Hypothalamus (tissue), 51 donors: Measurements from ENCODE around the gene KCNQ1.
"Not testable (repeated sequence)": the region's sequence is repeated elsewhere in the genome, so short reads cannot be mapped to it uniquely, and the experiment has no call there.

ENCODE experiments used
- DNase-seq, 51 donors: peaks; one replicate each; lab custom pipeline; 2025; lab: John Stamatoyannopoulos, UW

Gene KCNQ1

DNA sequence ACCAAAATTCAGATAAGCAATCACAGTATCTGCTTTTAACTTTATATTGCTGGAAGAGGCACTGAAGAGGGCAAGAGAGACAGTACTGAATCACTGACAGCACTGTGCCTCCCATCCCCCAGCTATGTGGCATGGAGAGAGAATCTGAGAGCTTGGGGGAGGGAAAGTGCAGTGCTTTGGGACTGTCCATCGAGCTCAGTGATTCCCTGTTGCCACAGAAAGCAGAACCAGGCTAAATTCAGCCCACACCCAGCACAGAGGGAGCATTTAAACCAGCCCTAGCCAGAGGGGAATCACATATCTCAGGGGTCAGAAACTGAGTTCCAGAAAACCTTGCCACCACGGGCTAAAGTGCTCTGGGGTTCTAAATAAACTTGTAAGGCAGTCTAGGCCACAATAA is 44.3 kb downstream of the KCNQ1 start:
- DNase-seq = no peak

DNA sequence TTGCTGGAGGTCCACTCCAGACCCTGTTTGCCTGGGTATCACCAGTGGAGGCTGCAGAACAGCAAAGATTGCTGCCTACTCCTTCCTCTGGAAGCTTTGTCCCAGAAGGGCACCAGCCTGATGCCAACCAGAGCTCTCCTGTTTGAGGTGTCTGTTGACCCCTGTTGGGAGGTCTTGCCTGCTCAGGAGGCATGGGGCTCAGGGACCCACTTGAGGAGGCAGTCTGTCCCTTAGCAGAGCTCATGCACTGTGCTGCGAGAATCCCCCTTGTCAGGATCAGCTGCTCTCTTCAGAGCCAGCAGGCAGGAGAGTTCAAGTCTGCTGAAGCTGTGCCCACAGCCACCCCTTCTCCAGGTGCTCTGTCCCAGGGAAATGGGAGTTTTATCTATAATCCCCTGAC is 53.1 kb downstream of the KCNQ1 start:
- DNase-seq = not testable (repeated sequence)

DNA sequence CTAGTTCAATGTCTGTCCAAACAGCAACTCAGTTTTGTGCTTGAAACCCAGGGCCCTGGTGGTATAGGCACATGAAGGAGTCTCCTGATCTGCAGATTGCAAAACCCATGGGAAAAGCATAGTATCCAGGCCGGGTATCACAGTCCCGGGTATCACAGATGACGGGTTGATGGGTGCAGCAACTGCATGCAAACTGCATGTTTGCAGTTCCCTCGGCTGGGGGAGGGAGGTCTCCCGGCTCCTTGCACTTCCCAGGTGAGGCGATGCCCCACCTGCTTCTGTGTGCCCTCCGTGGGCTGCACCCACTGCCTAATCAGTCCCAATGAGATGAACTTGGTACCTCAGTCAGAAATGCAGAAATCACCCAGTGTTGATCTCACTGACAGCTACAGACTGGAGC is 53.9 kb downstream of the KCNQ1 start:
- no peak for DNase-seq

DNA sequence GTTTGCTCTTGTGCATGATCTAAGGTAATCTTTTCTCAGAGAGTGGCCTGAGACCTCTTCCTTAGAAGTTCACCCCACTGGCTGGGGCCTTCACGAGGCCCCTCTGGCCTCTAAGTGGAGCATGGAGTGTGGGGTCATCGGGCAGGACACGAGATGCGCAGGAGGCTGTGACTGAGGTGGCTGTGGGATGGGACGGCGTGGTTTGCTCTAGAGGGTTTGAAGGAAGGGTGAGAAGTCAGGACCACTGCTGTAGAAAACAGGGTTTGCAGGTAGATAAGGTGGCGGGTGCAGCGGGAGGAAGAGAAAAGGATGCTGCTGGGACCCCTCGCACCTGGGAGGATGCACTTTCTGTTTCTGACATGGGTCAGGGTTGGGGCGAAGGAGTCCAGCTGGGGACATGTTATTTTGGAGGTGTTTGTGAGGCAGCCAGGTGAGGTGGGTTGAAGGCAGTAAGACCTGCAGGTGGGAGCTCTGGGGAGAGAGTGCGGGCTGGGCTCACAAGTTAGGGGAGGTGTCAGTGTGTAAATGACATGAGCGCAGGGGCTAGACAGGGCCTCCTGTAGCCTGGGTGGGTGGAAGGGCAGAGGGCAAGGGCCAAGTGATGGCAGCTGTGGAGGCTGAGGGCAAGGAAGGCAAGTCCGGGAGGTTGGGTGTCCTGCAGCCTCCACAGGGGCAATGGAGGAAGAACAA is 62.5 kb downstream of the KCNQ1 start:
- DNase-seq = no peak

DNA sequence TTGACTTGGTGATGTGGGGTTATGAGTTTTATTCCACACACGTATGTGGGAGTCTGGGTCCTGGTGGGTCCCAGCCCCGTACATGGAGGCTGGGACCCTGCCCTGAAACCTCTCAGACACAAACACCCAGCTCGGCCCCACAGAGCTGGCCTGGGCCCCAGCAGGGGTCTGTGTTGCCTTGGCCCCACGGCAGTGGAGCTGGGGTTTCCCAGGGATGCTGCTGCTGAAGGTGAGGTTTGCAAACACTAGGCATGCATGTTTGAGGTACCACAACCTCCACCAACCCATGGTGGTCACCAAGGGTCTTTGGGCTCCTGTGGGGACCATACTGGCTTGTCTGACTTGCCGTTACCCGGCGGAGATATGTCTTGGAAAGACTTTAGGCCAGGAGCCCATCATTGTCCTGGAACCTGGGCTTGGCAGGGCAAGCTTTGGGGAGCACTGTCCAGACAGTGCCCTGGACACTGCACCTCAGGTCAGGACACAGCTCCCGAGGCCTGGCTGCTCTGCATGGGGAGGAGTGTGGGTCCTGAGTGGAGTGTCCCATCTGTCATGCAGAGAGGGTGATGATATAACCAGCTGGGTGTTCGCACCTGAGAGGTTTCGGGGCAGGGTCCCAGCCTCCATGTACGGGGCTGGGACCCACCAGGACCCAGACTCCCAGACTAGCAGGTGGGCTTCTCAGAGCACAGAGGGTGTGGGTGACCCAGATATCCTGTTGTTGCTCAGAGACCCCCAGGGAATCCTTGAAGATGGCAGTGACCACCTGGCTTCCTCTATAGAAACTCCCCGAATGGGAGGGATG is 63.3 kb downstream of the KCNQ1 start:
- no peak for DNase-seq

DNA sequence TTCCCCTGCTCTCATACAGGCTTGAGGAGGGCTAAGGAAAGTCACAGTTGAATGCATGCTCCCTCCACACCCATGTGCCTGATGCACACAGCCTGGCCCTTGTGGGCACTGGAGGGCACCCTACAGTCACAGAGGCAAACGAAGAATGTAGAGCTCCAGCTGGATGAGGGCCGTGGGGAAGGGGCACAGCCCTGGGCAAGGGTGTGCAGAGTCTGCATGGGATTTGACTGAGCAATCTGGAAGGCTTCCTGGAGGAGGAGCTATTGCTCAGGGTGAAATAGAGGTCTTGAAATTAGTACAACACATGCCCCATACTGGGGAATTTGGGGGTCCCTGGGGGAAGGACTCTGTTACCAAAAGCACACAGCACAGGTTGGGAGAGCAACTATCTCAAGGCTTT is 64.0 kb downstream of the KCNQ1 start:
- no peak for DNase-seq

DNA sequence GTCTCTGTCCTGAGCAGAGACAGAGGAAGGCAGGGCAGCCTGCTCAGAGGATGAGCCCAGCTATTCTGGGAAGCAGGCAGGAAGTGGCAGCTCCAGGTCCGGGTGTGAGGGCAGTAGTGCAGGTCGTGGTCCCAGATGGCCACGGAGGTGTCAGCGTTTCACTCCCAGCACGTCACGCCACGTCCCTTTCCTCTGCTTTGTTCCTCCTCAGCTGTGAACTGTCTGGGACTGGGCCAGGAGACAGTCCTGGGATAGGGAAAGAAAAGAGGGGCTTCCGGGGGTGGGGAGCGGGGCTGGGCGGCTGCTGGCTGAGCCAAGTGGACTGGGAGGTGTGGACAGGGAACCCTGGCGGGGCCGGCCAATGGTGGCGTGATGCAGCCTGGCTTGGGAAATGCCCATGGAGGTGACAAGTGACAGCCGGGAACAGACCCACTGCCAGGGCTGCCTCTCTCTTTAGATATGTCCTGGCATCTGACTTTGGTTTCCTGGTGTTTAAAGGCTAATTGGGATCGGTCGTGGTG is 64.7 kb downstream of the KCNQ1 start:
- DNase-seq = no peak

DNA sequence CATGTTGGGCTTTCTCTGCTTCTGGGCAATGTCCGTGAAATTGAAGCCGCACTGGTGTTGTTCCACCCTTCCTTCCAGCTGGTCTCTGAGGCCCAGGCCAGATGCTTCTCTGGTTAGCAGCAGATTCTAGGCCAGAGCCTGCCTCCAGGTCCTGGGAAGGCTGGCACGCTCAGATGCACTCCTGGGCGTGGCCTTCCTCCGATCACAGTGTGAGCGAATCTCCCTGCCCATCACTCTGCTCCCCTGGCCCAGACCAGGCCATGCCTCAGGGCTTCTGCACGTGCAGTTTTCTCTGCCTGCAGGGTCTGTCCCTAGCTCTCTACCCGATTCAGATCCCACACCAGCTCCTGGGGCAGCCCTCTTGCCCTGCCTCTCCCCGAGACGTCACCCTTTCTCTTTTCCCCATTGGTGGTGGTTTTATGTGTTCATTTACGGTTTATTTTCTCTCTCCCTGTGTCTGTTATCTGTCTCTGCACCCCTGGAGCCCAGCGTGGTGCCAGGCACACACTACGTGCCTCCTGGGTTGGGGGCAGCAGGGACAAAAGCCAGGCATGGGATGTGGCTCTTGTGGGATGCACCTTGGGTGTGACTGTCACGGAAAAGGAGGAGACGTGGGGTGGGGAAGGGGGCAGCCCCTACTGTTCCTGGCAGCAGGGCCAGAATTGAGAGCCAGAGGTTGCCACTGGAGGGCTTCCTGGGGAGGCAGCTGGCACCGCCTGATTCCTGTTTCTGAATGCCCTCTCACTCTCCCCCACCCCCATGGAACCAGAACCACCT is 66.0 kb downstream of the KCNQ1 start:
- no peak for DNase-seq

DNA sequence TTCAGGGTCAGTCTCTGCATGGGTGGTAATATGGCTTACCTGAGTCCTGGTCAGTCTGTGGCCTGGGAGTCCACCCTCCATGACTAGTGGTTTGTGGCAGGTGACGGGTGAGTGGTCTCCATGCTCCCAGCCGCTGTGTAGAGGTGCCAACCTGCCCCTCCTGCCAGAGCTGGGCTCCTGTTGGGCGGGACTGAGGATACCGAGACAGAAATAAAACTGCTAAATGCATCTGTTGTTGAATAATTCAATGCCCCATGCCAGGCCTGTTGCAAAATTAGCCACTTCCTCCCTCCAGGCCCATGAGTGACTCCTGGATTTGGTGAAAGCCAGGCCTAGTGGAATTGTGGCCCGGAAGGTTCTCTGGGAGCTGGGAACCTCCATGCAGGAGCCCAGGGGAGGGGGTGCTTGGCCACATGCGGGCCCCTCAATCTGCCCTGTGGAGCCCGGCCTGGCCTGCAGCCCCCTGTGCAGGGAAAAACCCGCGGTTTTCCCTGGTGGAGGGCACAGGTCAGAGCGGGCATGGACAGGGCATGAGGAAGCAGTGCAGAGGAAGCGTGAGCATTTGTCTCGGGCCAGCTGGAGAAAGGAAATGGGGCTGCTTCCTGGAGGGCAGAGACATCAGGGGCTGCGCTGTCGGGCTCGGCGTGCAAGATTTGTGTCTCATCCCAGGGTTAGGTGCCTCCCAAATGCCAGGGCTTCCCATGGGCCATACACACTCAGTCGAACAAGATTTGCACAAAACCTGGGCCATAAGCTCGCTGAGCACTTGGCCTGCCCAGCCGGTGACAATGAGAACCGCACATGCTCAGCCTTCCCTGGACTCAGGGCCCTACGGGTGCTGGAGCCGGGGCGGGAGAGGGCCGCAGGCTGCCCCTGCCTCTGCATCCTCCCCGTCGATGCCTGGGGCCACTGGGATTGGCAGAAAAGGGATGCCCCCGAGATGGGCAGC is 66.9 kb downstream of the KCNQ1 start:
- DNase-seq = no peak

DNA sequence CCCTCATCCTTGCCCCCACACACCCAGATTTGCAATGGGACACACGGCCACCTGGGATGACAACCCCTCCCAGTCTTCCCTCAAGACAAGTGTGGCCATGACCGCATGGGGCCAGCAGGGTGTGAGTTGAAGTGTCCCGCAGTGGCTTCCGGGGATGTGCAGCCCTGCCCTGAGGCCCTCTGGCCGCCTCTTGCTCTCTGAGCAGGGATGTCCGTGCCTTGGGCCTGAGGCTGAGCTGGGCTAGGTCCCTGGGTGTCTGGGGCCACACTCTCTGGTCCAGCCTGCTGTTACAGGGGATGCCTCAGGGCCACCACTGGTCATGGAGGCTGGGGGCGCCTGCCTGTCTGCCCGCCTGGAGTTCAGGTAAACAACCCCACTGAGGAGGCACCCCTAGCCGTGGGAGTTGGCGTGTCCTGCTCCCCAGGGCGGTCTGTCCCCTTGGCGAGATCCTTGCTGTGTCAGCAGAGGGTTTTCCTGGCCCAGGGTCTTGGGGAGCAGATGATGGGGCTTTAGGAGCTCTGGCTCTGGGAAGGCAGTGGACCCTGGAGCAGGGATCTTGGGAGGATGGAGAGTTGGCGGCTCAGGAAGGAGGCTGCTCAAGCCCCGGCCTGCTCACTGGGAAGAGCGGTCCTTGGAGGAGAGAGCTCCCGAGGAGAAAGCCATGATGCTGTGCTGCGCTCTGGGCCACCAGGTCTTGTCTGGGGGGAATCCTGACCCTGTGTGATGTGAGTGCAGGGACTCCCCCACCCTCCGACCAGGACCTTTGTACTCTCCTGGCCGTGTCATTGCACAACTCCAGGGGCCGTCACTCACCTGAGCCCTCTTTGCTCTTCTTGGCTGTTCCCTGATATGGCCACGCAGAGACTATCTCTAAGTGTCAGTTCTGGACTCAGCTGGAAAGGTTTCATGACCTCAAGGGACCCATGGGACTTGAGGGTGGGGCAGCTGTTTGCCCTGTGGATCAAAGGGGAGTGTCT is 67.9 kb downstream of the KCNQ1 start:
- no peak for DNase-seq

DNA sequence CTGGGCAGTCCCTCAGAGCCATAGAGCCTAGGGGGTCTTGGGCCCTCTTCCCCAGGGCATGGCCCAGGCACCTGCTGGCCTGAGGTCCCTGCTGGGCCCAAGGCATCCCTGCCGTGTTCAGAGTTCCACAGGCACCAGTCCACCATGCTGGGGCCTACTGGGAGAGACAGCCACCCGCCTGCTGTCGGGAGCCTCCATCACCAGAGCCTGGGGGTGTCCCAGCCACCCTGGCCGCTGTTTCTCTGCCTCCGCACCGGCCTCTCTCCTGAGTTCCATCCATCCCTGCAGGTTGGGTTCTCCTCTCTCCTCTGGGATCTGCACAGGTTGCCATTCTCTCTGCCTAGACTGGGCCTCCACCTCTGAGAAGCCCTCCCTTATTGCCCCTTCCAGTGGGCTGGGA is 68.6 kb downstream of the KCNQ1 start:
- no peak for DNase-seq

DNA sequence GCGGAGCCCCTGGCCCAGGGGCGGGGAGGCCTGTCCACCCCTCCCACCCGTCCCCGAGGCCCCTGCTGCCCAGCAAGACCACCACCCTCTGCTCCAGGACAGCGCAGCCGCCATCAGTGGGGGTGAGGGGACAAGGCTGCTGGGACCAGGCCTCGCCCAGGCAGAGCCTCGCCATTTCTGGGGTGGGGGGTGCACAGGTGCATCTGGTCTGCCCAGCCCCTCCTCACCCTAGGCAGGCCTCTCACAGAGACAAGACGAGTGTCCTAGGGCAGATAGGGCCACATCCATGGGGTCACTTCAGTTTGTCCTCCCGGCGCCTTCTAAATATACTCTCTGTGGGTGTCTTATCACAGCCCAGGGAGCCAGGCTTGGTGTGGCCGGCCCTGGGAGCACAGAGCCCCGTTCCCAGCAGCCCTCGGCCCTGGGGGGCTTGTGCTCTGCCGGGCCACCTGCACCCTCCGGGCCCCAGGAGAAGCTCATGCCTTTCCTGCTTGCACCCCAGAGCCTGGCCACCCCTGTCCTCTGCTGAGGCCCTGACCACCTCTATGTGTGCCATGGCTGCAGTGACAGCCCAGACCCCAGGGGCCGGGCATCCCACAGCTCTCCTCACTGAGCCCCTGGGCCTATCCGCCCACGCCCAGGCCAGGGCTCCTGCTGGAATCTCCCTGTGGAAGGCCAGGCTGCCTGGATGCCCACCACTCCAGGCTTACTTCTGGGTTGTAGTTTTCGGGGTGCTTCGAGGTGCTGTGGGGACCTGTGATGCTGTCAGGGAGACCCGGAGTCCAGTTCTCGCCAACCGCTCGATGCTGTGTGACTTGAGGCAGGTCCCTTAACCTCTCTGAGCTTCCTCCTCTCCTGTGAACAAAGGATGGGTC is 70.8 kb downstream of the KCNQ1 start:
- no peak for DNase-seq

DNA sequence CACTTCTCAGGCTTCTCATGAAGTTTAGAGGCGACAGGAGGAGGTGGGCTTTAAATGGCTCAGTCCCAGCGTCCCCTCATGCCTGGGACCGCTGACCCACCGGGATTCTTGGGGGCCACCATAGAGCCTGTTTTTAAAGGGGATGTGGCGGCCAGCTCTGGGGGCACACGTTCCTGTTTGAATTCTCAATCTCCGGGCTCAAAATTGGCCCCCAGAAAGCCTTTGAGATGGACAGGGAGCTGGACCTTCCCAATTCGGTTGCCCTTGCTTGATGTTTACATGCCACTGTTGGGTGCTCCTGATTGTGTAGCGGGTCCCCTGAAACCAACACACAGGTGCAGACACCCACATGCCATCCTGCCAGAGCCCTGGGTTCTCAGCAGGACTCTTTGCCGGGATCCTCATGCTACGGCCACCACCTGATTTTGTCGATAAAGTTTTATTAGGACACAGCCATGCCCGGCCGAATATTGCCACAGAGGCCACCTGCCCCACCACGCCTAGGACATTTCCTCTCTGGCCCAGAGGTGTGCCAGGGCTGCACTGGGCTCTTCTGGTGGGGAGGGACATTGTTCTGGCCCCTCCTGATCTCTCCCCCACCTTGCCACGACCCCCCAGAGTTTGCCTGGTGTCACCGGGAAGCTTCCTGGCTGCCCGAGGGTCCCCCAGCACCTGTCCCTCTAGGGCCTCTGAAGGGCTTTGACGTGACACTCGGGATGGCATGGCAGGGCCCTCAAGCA is 71.6 kb downstream of the KCNQ1 start:
- DNase-seq = no peak

DNA sequence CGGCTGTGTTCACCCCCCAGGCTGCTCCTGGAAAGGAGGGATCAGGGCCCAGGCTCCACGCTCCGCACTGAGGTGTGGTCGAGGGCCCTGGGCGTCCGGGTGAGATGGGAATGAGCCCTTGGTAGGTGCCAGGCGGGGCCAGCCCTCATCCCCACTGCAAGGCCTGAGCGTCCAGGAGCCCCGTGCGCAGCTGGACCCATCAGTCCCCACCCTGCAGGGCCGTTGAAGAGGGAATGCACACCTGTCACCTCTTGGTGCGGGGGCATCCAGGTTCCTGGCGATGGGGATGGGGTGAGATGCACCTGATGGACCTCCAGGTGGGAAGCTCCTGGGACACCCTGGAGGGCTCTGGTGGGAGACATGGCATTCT is 72.2 kb downstream of the KCNQ1 start:
- no peak for DNase-seq

DNA sequence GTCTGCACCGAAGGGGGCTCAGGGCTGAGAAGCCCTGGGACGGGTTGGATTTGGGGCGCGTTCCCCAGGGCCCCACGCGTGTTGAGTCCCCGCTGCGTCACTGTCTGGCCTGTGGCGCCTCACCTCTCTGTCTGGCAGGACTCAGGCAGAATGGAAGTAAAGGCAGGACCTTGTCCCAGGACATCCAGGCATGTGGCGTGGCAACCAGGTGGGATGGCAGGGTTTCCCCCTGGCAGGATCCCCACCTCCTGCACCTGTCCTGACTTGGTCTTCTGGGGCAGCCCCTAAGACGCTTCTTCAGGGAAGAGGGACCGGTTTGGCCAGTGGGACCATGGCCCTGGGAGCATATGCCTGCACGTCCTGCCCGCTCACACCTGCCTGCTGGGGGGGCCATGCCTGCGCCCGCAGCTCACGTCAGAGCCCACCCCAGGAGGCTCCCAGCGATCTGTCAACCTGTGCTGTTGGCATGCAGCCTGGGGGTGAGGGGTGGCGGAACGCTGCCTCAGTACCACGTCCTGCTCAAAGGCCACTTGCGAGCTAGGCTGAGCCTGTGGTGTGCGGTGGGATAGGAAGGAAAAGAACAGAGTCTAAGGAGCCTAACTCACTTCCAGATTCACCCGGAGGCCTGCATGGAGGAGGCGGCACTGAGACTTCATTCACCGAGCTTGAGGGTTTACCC is 72.7 kb downstream of the KCNQ1 start:
- DNase-seq = no peak

DNA sequence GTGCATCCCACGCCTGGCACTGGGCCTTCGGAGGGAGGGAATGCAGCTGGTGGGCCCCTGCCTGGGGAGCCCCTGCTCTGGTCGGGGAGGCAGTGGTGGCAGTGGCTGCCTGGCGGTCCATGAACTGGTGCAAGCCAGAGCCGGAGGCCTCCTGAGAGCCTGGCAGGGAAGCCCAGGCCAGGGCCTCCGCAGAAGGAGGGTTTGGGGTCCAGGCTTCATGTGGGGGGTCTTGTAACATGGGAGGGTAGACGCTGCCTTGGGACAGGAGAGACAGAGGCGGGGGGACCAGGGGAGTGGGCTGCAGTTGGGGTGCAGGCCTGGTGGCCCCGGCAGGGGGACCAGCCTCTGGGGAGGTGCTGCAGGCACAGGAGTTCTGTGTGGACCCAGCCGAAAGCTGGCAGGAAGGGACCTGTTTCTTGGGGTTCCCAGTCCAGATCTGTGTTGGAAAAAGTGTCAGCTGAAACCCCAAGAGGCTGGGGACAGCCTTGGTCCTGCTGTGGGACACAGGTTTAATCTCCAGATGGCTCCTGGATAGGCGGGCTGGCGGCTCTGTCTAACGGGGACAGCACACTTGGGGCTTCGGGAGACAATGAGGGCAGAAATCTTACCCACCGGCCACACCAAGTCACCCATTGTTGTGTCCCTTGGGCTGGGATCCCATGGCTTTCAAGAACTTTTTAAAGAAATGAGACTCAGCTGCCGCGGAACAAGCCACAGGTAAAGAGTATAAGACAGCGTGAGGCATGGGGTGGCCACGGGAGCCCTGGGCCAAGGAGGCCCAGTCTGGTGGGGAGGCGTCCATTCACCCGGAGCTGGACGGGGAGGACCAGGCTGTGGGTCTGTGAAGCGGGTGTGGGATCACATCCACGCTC is 73.5 kb downstream of the KCNQ1 start:
- no peak for DNase-seq
